Stomach (tissue), 4 donors: ENCODE data around the gene NADK.

Experiments used
- CTCF ChIP-seq, 7 experiments: fragments of 450-650 bp in 4 of 7; fragments of 200-600 bp in 3 of 7; sonication (generic) in 3 of 7; IDR thresholded peaks; one replicate each; pipeline ENCODE4 v1.5.1; 2016 to 2019; ENCODE audit warnings: antibody characterized with exemption in 7 of 7, control low read depth in 2 of 7, mild to moderate bottlenecking in 1 of 7
- EP300 ChIP-seq: sonication (generic); formaldehyde crosslinking; IDR thresholded peaks from one replicate; pipeline ENCODE4 v1.6.1; 2017; ENCODE audit warnings: antibody characterized with exemption
- POLR2A ChIP-seq, 4 donors: fragments of 450-650 bp; IDR thresholded peaks; one replicate each; pipeline ENCODE4 v1.6.1; 2016; ENCODE audit warnings: antibody characterized with exemption in 4 of 4, control low read depth in 2 of 4, mild to moderate bottlenecking in 1 of 4, moderate library complexity in 1 of 4
- POLR2AphosphoS5 ChIP-seq, 3 donors: sonication (generic); formaldehyde crosslinking; IDR thresholded peaks; one replicate each; pipeline ENCODE4 v1.6.1; 2016; ENCODE audit warnings: antibody characterized with exemption in 3 of 3

- no peak for TF ChIP-seq EP300
- TF ChIP-seq CTCF (IDR thresholded peaks at IDR 0.05) = no peak
- no peak for TF ChIP-seq POLR2A (IDR thresholded peaks at IDR 0.05)
- TF ChIP-seq POLR2AphosphoS5 (IDR thresholded peaks at IDR 0.05) = no peak
These were observed 74.5 kb downstream of the NADK start for GRCh38 chr1:1703796-1704195.
